ENCODE data around the gene LNPK.
"Not testable (repeated sequence)": the region's sequence is repeated elsewhere in the genome, so short reads cannot be mapped to it uniquely, and the experiment has no call there.

Gene LNPK

GRCh38 chr2:175973373-175973772 lies 28.7 kb downstream of the LNPK start:
- DNase-seq (ENCODE audit: low read depth in 2 of 3, low spot score in 1 of 3): no peak

DNA sequence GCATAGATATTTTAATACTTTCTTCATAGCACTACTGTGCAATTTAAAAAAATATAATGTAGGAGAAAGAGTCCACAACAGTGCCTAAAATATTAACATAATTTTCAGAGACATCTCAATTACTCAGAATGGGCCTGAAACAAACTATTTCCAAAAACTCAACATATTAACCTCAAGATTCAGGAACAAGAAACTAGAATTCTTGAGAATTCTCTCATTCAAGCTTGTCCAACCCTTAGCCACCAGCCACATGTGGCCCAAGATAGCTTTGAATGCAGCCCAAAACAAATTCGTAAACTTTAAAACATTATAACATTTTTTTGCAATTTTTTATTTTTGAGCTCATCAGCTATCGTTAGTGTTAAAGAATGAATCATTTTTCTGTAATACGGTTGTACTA lies 35.2 kb downstream of the LNPK start:
- no peak for DNase-seq (ENCODE audit: low read depth in 2 of 3, low spot score in 1 of 3)

- no peak for DNase-seq (ENCODE audit: low read depth in 2 of 3, low spot score in 1 of 3)
These were observed 36.3 kb downstream of the LNPK start for GRCh38 chr2:175965773-175966172.

DNA sequence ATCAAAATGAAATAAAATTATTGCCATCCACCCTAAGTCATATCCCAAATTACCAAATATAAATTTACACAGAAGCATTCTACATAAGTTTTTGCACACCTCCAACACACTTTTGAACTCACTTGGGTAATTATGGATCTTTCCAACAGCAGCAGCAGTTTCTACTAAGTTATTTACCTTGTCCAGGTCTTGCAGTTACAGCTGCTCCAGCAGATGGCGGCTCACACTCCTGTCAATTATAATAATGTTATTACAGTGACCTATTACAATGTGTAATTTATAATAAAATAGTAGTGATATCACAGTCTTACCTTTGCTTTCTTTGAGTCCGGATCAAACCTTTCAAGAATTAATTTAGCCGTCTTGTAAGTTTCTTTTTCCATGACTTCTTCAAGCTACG lies 37.9 kb downstream of the LNPK start:
- no peak for DNase-seq (ENCODE audit: low read depth in 2 of 3, low spot score in 1 of 3)

DNA sequence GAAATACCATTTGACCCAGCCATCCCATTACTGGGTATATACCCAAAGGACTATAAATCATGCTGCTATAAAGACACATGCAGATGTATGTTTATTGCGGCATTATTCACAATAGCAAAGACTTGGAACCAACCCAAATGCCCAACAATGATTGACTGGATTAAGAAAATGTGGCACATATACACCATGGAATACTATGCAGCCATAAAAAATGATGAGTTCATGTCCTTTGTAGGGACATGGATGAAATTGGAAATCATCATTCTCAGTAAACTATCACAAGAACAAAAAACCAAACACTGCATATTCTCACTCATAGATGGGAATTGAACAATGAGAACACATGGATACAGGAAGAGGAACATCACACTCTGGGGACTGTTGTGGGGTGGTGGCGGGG lies 38.9 kb downstream of the LNPK start:
- DNase-seq (ENCODE audit: low read depth in 2 of 3, low spot score in 1 of 3): not testable (repeated sequence)

- no peak for DNase-seq (ENCODE audit: low read depth in 2 of 3, low spot score in 1 of 3)
These were observed 44.2 kb downstream of the LNPK start for GRCh38 chr2:175957845-175958244.

DNA sequence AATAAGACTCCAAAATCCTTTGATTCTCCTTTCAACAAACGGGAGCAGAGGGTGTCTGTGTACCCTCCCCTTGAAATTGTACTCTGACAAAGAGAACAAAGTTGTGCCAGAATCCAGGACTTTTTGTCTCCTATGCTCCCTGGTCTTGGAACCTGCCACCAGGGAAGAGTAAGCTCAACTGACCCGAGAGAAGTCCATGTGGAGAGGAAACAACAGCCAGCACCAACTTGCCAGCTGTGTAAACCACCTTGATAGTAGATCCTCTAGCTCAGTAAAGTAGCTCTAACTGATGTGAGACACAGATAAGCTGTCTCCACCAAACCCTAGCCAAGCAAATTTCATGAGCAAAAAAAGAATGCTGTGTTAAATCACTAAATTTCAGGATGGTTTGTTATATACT lies 46.9 kb downstream of the LNPK start:
- DNase-seq (ENCODE audit: low read depth in 2 of 3, low spot score in 1 of 3): no peak

DNA sequence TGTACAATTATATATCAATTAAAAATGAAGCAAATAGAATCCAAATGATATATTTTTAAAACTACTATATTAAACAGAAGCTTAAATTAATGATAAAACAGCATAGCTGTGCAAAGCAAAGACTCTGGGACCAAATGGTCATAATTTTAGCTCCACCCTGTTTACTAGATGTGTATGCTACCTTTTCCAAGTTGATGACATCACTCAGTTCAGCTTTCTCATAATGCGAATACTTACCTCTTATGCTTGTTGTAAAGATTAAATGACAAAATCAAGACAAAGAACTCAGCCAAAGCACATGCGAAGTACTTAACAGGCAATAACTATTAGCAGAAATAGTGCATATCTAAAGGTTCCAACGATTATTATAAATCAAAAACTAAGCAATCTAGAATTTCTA lies 51.6 kb downstream of the LNPK start:
- DNase-seq (ENCODE audit: low read depth in 2 of 3, low spot score in 1 of 3): no peak

- DNase-seq (ENCODE audit: low read depth in 2 of 3, low spot score in 1 of 3): no peak
These were observed 53.9 kb downstream of the LNPK start for GRCh38 chr2:175948191-175948590.

DNA sequence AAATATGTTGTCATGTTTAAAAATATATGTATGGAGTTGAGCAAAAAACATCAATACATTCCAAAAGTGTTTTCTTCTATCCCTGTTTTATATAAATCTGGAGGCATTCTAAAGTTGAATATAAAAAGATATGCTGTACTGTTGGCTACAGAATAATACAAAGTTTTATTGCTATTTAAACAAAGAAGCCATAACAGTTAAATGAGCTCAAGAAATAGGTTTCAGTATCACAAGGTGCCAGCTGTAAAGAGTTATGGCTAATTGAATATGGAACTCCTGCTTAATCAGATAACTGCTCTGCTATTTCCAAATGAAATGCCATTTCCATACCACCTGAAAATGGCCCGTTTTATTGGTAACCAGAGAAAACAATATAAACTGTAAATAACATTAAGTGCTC lies 55.0 kb downstream of the LNPK start:
- no peak for DNase-seq (ENCODE audit: low read depth in 2 of 3, low spot score in 1 of 3)

DNA sequence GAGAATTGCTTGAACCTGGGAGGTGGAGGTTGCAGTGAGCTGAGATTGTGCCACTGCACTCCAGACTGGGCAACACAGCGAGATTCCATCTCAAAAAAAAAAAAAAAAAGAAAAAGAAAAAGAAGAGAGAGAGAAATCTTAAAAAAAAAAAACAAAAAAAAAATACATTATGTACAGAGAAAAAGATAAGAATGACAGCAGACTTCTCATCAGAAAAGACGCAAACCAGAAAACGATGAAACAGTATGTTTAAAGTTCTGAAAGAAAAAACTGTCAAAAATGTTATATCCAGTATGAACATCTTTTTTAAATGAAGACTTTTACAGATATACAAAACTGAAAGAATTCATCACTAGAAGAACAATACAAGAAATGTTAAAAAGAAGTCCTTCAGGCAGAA lies 60.4 kb downstream of the LNPK start:
- DNase-seq (ENCODE audit: low read depth in 2 of 3, low spot score in 1 of 3): no peak

- DNase-seq (ENCODE audit: low read depth in 2 of 3, low spot score in 1 of 3): no peak
These were observed 64.9 kb downstream of the LNPK start for GRCh38 chr2:175937216-175937615.

DNA sequence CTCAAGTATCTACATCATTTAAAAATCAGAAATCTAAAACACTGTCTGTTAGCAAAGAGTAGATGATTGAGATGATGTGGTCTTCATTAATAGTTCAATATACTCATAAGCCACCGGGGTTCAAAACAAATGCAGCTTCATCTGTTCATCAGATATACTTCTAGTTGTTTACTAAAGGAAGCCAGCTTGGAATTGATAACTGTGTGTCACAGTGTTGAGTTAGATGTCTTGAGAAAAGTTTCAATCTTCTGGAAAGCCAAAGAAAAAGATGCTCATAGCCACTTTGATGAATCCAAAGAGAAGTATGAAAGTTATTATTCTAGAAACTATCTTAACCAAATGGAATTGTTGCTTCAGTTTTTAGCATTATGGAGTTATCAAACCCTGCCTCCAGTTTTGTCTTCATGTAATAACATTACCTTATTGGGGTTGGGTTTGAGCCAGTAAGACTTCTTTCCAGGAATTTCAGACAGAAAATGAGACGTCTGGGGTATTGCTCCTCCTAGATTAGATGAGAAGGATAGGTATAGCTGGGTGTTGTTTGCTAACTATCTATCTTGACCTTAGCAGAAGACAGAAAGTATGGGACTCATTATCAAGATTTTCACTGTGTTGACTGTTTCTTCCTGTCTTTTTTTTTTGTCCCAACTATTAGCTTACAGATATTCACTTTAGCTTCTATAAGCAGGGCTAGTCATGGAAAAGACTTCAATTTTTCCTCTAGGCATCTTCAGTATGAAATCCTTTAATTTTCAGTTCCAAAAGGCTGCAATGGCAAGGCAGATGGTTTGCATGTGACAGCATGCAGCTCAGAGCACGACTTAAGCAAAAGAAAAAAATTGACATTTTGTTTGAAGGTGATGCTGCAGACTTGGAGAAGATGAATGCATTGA lies 66.5 kb downstream of the LNPK start:
- DNase-seq (ENCODE audit: low read depth in 2 of 3, low spot score in 1 of 3): no peak

DNA sequence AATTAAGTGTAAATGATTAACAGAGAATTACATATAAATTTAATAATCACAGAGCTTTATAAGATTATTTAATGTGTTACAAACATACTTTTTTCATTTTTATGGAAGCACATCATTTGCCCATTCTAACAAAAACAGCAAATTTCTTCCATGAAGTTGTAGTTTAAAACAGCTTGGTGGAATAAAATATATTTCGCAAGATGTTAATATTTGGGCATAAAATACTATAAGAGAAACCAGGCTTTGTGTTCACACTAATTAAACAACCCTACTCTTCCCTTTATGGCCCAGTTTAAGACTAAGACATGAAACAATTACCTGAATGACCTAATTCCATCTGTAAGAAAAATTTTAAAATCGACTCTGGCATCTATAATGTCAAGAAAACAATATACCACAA lies 69.4 kb downstream of the LNPK start:
- DNase-seq (ENCODE audit: low read depth in 2 of 3, low spot score in 1 of 3): no peak

DNA sequence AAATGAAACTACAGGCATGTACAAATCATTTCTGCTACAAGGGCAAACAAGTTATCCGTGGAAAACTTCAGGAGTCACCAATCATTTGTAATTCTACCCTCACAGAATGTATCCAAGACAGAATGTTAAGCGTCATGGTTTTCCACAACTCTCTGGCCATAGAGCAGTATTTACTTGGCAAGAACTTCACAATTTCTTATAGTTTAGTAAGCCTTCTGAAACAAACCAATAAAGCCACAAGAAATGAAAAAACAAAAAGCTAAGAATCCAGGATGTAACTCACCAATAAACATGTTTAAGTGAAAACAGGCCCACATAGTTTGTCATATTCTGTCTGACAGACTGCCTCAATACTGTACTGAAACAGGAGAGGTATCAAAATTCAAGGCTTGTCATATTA lies 70.3 kb downstream of the LNPK start:
- no peak for DNase-seq (ENCODE audit: low read depth in 2 of 3, low spot score in 1 of 3)

DNA sequence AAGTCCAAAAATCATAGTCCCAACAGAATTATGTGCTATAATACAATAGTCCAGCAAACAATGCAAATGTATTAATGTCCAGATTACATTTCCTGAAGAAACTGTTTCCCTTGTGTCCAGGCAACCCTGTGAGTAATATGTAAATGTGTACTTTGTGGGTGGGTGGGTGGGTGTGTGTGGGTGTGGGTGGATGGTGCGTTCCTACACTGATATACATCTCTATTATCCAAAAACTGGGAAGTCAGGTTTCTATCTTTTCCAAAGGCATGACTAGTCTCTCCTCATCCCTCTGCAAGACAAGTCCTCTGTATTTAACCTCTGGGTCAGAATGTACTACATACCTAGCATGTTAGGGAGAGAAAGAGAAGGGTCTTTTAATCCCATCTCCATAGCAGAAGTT lies 71.6 kb downstream of the LNPK start:
- DNase-seq (ENCODE audit: low read depth in 2 of 3, low spot score in 1 of 3): no peak

- DNase-seq (ENCODE audit: low read depth in 2 of 3, low spot score in 1 of 3): no peak
These were observed 72.2 kb downstream of the LNPK start for GRCh38 chr2:175929850-175930249.

GRCh38 chr2:175926272-175926671 lies 75.8 kb downstream of the LNPK start:
- no peak for DNase-seq (ENCODE audit: low read depth in 2 of 3, low spot score in 1 of 3)

DNA sequence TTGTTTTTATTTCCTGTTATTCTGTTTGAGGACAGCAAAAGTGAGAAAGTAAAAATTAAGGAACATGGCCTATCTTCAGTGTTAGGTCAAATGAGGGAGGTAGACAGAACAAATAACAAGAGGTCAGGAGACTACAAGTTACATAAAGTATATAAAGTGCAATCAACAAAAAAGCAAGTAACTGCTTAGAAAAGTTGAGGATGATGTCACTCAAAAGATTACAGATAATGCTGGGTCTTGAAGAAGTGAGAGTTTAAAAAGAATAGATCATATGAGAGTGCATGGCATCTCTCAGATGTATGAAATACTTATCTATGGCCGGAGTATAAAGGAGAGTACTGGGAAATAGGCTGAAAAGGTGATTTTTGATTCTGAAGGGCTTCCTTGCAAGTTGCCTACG lies 79.9 kb downstream of the LNPK start:
- DNase-seq (ENCODE audit: low read depth in 2 of 3, low spot score in 1 of 3): no peak

- DNase-seq (ENCODE audit: low read depth in 2 of 3, low spot score in 1 of 3): no peak
These were observed 83.1 kb downstream of the LNPK start for GRCh38 chr2:175918935-175919334.

DNA sequence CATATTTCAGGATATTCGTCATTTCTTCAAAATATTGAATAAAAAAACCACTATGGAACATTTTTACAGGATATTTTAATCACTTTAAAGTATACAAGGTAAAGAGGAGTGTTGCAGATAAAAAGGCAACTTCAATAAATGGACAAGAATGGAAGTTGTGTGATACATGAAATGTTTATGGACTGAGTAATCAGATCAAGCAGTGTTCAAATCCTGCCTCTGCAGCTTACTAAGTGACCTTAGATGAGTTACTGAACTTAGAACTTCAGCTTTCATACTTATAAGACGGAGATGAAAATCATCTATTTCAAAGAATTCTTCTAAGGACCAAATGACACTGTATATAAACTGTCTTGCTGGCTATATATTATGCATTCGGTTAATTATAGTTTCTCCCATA lies 87.2 kb downstream of the LNPK start:
- no peak for DNase-seq (ENCODE audit: low read depth in 2 of 3, low spot score in 1 of 3)

DNA sequence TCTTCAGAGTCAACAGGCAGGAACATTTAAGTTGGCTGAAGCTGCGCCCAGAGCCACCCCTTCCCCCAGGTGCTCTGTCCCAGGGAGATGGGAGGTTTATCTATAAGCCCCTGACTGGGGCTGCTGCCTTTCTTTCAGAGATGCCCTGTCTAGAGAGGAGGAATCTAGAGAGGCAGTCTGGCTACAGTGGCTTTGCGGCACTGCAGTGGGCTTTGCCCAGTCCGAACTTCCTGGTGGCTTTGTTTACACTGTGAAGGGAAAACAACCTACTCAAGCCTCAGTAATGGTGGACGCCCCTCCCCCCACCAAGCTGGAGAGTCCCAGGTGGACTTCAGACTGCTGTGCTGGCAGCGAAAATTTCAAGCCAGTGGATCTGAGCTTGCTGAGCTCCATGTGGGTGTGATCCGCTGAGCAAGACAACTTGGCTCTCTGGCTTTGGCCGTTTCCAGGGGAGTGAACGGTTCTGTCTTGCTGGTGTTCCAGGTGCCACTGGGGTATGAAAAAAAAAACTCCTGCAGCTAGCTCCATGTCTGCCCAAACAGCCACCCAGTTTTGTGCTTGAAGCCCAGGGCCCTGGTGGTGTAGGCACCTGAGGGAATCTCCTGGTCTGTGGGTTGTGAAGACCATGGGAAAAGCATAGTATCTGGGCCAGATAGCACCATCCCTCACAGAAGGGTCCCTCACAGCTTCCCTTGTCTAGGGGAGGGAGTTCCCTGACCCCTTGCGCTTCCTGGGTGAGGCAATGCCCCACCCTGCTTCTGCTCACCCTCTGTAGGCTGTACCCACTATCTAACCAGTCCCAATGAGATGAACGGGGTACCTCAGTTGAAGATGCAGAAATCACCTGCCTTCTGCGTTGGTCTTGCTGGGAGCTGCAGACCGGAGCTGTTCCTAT lies 88.0 kb downstream of the LNPK start:
- not testable (repeated sequence) for DNase-seq (ENCODE audit: low read depth in 2 of 3, low spot score in 1 of 3)

All from stimulated activated CD4-positive, alpha-beta T cell treated with anti-CD3 and anti-CD28 coated beads, Interleukin-12 subunit alpha, Interleukin-12 subunit beta, amount 100 ng/mL, for 48 hours (primary cell).